HG02759 (cell line): Measurements from ENCODE around the gene TNNC1.

ENCODE experiments used
- ATAC-seq: cut with Tn5 transposase; IDR thresholded peaks from one replicate; pipeline ENCODE4 v1.9.1; 2021; ENCODE audit warnings: mild to moderate bottlenecking, moderate library complexity; ENCODE audit not compliant: unreplicated experiment

Gene TNNC1

DNA sequence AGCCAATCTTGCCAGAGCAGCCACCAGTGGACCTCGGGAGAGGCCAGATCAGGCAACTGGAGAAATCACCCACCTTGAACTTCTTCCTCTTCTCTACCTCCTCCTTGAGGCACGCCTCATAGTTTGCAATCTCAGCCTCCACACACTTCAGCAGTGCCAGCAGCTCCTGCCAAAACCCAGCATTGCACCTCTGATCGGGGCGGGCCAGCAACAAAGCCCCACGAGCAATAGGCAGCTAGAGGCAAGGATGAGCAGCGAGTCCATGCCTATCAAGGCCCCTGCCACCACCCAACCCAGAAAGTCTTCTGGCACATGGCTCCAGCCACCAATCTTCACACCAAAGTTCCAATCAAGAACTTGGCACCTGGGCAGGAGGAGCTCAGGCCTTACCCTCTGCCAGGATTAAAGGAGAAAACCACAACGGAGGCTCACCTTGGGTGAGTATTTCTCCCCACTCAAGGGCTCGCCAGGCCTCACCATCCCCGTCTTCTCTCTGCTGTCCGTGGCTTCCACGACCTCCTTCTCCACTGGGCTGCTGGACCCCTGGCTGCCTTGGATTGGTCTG, 51.1 kb downstream of the TNNC1 start:
- ATAC-seq, result no peak

DNA sequence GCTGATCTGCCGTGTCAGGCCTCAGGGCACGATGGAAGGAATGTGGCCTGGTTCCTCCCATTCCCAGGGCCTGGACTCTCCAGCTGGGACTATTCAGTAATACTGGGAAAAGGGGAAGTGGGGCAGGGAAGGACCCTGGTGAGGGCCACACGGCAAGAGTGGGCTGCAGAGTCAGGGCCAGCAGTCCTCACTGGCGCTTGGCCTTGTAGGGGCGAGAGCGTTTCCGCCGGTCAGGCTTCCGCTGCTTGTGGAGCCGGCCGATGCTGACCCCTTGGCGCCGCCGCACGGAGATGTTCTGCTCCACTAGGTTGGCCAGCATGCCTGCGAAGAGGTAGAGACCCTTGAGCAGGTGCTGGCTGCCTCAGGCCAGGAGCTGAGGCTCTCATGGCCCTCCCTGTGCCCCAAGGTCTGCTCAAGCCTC, 51.7 kb downstream of the TNNC1 start:
- ATAC-seq, result no peak

DNA sequence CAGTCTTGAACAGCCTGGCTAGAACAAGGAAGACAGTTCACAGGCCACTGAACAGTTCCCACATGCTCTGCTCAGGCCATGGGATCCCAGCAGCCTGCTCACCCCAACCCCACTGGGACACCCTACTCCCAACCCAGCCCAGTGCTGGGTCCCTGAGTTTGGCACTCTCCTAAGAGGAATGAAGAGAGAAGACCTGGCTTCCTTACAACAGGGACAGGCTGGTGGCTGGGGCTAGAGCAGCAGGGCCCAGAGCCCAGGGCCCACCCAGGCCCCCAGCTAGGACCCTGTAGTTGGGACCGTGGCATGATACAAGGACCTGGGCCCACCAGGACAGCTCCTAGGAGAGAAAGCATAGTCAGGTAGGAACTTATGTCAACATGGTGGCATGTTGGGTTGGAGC, 52.3 kb downstream of the TNNC1 start:
- ATAC-seq, result no peak
